Stimulated activated CD8-positive, alpha-beta memory T cell treated with anti-CD3 and anti-CD28 coated beads, Interleukin-4, amount 100 ng/mL, for 24 hours (primary cell): ENCODE measurements around the gene CDX2.

Experiments used
- DNase-seq: peaks from one replicate; pipeline ENCODE4 v3.0.0-alpha.2; 2020; ENCODE audit warnings: low read depth

Gene CDX2

GRCh38 chr13:27928353-27928804, 40.7 kb downstream of the CDX2 start:
- no peak for DNase-seq

GRCh38 chr13:27927444-27928352, 41.4 kb downstream of the CDX2 start:
- DNase-seq: no peak

DNA sequence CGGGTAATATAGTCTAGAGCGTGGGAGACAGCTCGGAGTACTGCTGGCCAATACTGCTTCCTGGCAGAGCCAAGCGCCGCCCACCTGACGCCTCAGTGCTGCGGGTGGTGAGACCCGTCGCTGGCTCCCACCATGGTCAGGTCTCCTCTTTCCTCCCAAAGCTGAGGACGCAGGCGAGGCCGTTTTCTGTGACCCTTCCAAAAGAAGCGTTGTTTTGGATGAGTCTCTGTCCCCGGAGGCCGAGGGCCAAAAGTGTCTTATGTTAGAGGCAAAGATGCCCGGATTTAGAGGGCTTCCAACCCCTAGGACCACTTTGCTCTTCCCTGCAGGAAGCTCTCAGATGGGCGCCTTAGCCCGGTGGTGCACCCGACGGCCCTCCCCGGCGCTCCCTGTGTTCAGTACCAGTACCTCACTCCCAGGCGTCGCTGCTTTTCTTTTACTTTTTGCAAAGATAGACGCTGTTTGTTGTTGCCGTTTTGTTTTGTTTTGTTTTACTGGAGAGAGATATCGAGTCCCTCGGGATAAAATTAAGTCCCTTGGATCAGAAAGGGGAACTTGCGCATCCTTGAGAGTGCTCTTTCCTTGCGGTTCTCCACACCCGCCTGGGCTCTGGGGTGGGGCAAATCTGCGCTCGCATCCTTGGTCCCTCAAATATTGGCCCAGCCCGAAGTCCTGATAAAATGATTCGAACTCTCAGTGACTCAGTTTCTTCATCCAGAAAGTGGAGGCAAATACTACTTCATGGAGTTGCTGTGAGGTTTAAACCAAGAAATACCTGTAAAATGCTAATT, 42.3 kb downstream of the CDX2 start:
- DNase-seq: no peak

DNA sequence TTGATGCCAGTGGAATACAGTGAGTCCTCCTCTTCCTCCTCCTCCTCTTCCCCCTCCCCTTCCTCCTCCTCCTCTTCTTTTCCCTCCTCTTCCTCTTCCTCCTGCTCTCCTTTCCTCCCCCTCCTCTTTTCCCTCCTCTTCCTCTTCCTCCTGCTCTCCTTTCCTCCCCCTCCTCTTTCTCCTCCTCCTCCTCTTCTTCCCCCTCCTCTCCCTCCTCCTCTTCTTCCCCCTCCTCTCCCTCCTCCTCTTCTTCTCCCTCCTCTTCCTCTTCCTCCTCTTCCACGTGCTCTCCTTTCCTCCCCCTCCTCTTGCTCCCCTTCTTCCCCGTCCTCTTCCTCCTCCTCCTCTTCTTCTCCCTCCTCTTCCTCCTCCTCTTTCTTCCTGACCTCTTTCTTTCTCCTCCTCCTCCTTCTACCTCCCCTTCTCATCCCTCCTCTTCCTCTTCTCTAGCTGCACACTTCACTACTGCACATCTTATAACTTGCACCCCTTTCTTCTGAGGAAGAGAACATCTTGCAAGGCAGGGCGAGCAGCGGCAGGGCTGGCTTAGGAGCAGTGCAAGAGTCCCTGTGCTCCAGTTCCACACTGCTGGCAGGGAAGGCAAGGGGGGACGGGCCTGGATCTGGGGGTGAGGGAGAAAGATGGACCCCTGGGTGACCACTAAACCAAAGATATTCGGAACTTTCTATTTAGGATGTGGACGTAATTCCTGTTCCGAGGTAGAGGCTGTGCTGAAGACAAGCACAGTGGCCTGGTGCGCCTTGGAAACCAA, 43.7 kb downstream of the CDX2 start:
- no peak for DNase-seq

- no peak for DNase-seq
Observed at GRCh38 chr13:27924529-27925141, 44.5 kb downstream of the CDX2 start.

GRCh38 chr13:27923794-27924528, 45.2 kb downstream of the CDX2 start:
- DNase-seq: no peak

GRCh38 chr13:27922883-27923612, 46.1 kb downstream of the CDX2 start:
- DNase-seq: no peak

- DNase-seq: no peak
Observed at GRCh38 chr13:27921961-27922882, 46.9 kb downstream of the CDX2 start.

GRCh38 chr13:27921421-27921960, 47.6 kb downstream of the CDX2 start:
- no peak for DNase-seq

- DNase-seq: no peak
Observed at GRCh38 chr13:27920677-27921420, 48.3 kb downstream of the CDX2 start.

DNA sequence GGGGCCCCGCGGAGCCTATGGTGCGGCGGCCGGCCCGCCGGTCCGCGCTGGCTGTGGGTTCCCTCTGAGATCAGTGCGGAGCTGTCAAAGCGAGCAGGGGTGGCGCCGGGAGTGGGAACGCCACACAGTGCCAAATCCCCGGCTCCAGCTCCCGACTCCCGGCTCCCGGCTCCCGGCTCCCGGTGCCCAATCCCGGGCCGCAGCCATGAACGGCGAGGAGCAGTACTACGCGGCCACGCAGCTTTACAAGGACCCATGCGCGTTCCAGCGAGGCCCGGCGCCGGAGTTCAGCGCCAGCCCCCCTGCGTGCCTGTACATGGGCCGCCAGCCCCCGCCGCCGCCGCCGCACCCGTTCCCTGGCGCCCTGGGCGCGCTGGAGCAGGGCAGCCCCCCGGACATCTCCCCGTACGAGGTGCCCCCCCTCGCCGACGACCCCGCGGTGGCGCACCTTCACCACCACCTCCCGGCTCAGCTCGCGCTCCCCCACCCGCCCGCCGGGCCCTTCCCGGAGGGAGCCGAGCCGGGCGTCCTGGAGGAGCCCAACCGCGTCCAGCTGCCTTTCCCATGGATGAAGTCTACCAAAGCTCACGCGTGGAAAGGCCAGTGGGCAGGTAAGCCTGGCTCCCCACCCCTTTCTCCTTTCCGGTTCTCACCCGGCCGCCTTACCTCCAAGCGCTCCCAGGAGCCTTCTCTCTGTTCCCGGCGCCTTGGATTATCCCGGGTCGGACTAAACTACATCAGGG, 49.0 kb downstream of the CDX2 start, which contains the start of gene PDX1:
PDX1 (plus strand) TSS at position 67 of the 743 bp plus-strand sequence; CDS start at position 206, 139 bp downstream.
- no peak for DNase-seq

GRCh38 chr13:27919659-27919933, 49.5 kb downstream of the CDX2 start:
- DNase-seq: no peak

DNA sequence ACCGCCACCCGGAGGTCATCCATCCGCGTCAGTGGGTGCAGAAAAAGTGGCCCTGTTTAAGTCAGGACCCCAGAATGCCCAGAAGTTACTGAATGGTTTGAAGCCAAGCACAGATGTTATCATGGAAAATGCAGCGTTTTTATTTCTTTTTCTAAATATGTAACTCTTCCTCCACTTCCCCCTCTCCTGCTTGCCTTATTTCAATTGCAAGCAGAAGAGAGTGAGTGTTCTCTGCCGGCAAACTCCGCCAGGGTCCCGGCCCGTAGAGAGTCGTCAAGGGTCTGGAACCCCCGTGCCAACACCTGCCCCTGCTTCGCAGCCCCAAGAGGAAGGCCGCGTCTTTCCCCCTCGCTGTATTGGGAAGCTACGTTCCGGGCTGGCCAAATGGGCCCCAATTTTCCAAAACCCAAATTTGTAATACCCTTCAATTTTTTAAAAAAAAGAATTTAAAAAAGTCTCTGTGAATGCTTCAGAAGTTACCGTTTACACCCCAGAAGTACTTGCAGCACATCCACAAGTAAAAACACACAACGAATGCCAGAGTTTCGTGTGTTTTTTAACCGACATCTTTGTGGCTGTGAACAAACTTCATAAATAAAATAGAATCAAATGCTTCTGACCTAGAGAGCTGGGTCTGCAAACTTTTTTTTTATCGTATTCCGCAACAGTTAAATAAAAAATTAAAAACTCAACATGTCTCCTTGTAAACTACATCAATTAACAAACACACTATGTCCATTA, 50.0 kb downstream of the CDX2 start:
- no peak for DNase-seq

GRCh38 chr13:27918041-27918917, 50.8 kb downstream of the CDX2 start:
- no peak for DNase-seq

- no peak for DNase-seq
Observed at GRCh38 chr13:27917121-27917947, 51.8 kb downstream of the CDX2 start.
